Parathyroid adenoma (tissue), 2 donors: ENCODE results near the gene SUMO4.

Source experiments
- H2AFZ ChIP-seq: fragments of 300-600 bp; sonication (generic); one replicate; pipeline ENCODE4 v1.7.0; 2017; ENCODE audit warnings: antibody characterized with exemption, mild to moderate bottlenecking
- H3K27ac ChIP-seq: fragments of 300-600 bp; sonication (generic); one replicate; pipeline ENCODE4 v1.7.0; 2017
- H3K27me3 ChIP-seq: fragments of 300-600 bp; sonication (generic); one replicate; pipeline ENCODE4 v1.7.0; 2017; ENCODE audit warnings: low read length; ENCODE audit not compliant: control insufficient read depth, insufficient read depth
- H3K36me3 ChIP-seq: fragments of 300-600 bp; sonication (generic); one replicate; pipeline ENCODE4 v1.7.0; 2017; ENCODE audit warnings: low read length; ENCODE audit not compliant: control insufficient read depth, insufficient read depth
- H3K4me1 ChIP-seq: fragments of 300-600 bp; sonication (generic); one replicate; pipeline ENCODE4 v1.7.0; 2017; ENCODE audit warnings: control low read depth
- H3K4me2 ChIP-seq: fragments of 300-600 bp; sonication (generic); one replicate; pipeline ENCODE4 v1.7.0; 2017; ENCODE audit warnings: low read length
- H3K4me3 ChIP-seq: fragments of 300-600 bp; sonication (generic); one replicate; pipeline ENCODE4 v1.7.0; 2017; ENCODE audit warnings: low read depth, low read length
- H3K79me2 ChIP-seq: fragments of 300-600 bp; sonication (generic); one replicate; pipeline ENCODE4 v1.7.0; 2017; ENCODE audit warnings: control low read depth
- H3K9ac ChIP-seq: fragments of 300-600 bp; sonication (generic); one replicate; pipeline ENCODE4 v1.7.0; 2017; ENCODE audit warnings: mild to moderate bottlenecking
- H3K9me3 ChIP-seq: fragments of 300-600 bp; sonication (generic); one replicate; pipeline ENCODE4 v1.7.0; 2017; ENCODE audit warnings: low read length; ENCODE audit not compliant: control insufficient read depth
- TF ChIP-seq, protein P1 (sequence below): fragments of 300-600 bp; sonication (generic); IDR thresholded peaks from one replicate; pipeline ENCODE4 v1.7.0; 2017; ENCODE audit warnings: antibody characterized with exemption, mild to moderate bottlenecking
- donor health status: primary hyperparathyroidism.

Gene SUMO4

DNA sequence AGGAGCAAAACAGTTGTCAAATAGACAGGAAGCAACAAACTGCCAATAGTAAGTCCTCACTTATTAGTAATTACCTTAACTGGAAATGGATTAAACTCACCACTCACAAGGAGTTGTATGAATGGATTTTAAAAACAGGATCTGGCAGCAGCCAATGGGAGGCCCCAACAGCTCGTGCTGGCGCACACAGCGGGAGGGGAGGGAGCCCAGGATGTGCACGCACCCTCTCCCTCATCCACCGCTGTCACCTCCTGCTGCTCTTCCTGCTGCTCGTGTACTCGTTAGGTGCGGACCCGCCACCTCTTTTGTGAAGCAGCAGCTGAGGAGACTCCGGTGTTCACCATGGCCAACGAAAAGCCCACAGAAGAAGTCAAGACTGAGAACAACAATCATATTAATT, at the start of gene SUMO4:
Gene SUMO4 (plus strand): TSS at position 213 of the 400 bp plus-strand sequence. CDS start 130 bp downstream, at position 343.
- Histone ChIP-seq H3K79me2 (no peaks in the 10 kb centered on the region), H3K27ac (no peak within 1 kb of the TSS), H3K9me3 (no peaks in the 10 kb centered on the region), H3K36me3 (no peaks in the 10 kb centered on the region), H3K4me1 (no peaks in the 10 kb centered on the region), H3K9ac (no peak within 1 kb of the TSS), H3K4me2 (no peak within 1 kb of the TSS), H3K27me3 (no peaks in the 10 kb centered on the region), H3K4me3 (no peak within 1 kb of the TSS), H2AFZ (no peak within 1 kb of the TSS)
- TF ChIP-seq, protein P1, sequence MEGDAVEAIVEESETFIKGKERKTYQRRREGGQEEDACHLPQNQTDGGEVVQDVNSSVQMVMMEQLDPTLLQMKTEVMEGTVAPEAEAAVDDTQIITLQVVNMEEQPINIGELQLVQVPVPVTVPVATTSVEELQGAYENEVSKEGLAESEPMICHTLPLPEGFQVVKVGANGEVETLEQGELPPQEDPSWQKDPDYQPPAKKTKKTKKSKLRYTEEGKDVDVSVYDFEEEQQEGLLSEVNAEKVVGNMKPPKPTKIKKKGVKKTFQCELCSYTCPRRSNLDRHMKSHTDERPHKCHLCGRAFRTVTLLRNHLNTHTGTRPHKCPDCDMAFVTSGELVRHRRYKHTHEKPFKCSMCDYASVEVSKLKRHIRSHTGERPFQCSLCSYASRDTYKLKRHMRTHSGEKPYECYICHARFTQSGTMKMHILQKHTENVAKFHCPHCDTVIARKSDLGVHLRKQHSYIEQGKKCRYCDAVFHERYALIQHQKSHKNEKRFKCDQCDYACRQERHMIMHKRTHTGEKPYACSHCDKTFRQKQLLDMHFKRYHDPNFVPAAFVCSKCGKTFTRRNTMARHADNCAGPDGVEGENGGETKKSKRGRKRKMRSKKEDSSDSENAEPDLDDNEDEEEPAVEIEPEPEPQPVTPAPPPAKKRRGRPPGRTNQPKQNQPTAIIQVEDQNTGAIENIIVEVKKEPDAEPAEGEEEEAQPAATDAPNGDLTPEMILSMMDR = no peak

DNA sequence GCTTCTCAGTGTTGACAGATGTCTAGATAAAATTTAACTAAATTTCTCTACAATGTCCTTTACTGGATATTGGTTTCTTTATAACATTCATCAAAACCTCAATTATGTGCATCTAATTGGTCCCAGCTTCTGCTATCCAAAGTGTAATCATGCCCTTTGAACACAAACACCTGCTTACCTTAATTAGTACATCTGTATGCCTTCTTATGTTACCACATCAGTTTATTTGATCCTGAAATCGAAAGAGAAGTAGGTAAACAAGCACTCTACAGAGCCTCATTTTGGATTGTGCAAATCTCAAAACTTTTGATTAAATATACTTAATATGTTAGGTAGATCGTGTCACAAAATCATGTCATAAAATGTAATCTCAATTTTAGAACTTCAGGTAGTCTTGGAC, 46.1 kb upstream of the SUMO4 start:
- Histone ChIP-seq H3K36me3 (no peaks in the 10 kb centered on the region), H3K9me3 (no peaks in the 10 kb centered on the region), H3K79me2 (peaks cover 48% of the 10 kb centered on the region), H3K4me2 (no peak overlapping the region), H3K27ac (no peak overlapping the region), H3K9ac (no peak overlapping the region), H3K4me3 (no peak overlapping the region), H2AFZ (no peak overlapping the region), H3K4me1 (peaks cover 11% of the 10 kb centered on the region), H3K27me3 (no peaks in the 10 kb centered on the region)
- TF ChIP-seq, protein P1 = no peak

DNA sequence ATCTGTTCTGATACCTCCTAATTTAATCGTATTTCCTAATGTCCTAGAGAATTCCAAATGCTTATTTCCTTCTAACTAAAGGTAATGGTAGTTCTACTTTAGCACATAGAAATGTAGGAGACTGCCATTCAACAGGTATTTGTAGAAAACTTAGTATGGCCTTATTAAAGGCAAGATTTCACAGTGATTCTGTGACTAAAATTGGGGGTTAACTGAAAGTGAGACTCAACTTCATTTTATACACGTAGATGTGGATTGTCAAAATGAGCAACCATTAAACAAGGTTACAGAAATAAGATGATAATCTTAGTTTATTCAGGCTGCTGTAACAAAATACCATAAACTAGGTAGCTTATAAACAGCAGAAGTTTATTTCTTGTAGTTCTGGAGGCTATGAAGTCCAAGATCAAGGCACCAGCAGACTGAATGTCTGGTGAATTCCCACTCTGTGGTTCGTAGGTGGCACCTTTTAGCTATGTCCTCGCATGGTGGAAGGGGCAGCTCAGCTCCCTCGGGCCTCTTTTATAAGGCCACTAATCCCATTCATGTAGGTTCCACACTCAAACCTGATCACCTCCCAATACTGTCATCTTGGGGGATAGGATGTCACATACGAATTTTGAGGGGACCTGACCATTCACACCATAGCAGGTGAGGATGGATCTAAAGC, 43.8 kb upstream of the SUMO4 start:
- H2AFZ ChIP-seq = no peak overlapping the region
- H3K9ac ChIP-seq = no peak overlapping the region
- no peaks in the 10 kb centered on the region for H3K36me3 ChIP-seq
- peaks cover 50% of the 10 kb centered on the region for H3K79me2 ChIP-seq
- TF ChIP-seq, protein P1 = no peak
- H3K27ac ChIP-seq = no peak overlapping the region
- no peaks in the 10 kb centered on the region for H3K27me3 ChIP-seq
- no peak overlapping the region for H3K4me2 ChIP-seq
- H3K4me1 ChIP-seq = peaks cover 9% of the 10 kb centered on the region
- H3K4me3 ChIP-seq = no peak overlapping the region
- no peaks in the 10 kb centered on the region for H3K9me3 ChIP-seq

DNA sequence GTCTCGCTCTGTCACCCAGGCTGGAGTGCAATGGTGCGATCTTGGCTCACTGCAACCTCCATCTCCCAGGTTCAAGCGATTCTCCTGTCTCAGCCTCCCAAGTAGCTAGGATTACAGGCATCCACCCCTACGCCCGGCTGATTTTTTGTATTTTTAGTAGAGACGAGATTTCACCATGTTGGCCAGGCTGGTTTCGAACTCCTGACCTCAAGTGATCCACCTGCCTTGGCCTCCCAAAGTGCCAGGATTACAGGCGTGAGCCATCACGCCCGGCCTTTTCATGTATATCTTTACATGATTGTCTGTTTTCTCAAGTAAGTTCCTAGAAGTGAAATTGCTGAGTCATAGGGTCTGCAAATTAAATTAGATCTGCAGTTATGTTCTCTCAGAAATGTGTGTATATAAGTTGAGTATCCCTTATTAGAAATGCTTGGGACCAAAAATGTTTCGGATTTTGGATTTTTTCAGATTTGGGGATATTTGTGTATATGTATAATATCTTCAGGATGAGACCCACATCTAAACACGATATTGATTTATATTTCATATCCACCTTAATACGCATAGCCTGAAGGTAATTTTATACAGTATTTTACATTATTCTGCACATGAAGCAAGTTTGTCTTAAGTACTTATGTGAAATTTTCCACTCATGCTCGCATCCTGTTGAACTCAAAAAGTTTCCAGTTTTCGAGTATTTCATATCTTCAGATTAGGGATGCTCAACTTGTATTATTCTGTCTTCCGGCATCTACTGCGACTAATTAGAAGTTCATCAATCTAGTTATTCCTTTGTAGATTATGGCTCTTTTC, 42.1 kb upstream of the SUMO4 start:
- no peaks in the 10 kb centered on the region for H3K9me3 ChIP-seq
- H3K4me1 ChIP-seq = peaks cover 2% of the 10 kb centered on the region
- H3K79me2 ChIP-seq = peaks cover 59% of the 10 kb centered on the region
- no peak overlapping the region for H3K9ac ChIP-seq
- TF ChIP-seq, protein P1 = no peak
- no peaks in the 10 kb centered on the region for H3K36me3 ChIP-seq
- no peak overlapping the region for H2AFZ ChIP-seq
- H3K4me3 ChIP-seq = no peak overlapping the region
- no peaks in the 10 kb centered on the region for H3K27me3 ChIP-seq
- no peak overlapping the region for H3K4me2 ChIP-seq
- no peak overlapping the region for H3K27ac ChIP-seq
